ENCODE data around the gene SYTL1. TPM values are rescaled to one million over a fixed set of nuclear protein-coding genes. Genes with fewer than 3 reads are reported as not detected.

The SYTL1 gene
- total RNA-seq, 1 experiment from 2014 or later, result 75.9 TPM

DNA sequence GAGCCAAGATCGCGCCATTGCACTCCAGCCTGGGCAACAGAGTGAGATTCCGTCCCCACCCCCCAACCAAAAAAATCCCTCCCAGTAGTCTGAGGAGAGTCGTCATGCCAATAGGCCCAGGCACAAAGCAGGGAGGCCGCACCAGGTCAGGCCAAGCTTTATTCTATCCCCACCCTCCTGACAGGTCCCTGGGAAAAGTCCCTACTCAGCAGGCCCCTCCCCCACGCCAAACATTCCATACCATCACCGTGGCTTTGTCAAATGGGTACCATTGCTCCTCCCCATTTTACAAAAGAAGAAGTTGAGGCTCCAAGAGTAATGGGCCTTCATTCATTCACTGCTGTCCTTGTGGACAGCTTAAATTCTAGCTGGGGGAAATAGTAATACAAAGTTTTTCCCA lies 55.9 kb downstream of the SYTL1 start:
- CTCF ChIA-PET, result interaction anchor here (1.2 to 4.2 kb wide), 7 partner anchors 10 to 352 kb away, joined by 3 to 65 read pairs (median 4); no protein-coding TSS in a partner anchor

More for the DNA sequence above, 55.9 kb downstream of the SYTL1 start:
- peaks cover 0 to 12% of the 10 kb centered on the region in 2 experiments; a peak in 1 of 4 replicates for H3K36me3 ChIP-seq (ENCODE audit: control insufficient read depth in 1 of 2, insufficient read depth in 2 of 2, low read length in 2 of 2)
- H3K4me1 ChIP-seq (ENCODE audit: control insufficient read depth in 1 of 2, insufficient read depth in 2 of 2, low read length in 2 of 2), result peaks cover 5 to 30% of the 10 kb centered on the region in 2 experiments
- H3K79me2 ChIP-seq (ENCODE audit: insufficient read depth, low read length), result peaks cover 22% of the 10 kb centered on the region
- H3K4me2 ChIP-seq (ENCODE audit: low read length), result no peak overlapping the region
- no peaks in the 10 kb centered on the region for H4K20me1 ChIP-seq (ENCODE audit: insufficient read depth)
- TF ChIP-seq JUND (IDR thresholded peaks at IDR 0.05) (no peak), ZNF274 (IDR thresholded peaks at IDR 0.05; ENCODE audit: low read depth, low read length) (no peak), POLR2AphosphoS5 (IDR thresholded peaks at IDR 0.05; ENCODE audit: low read depth, low read length) (no peak), YY1 (IDR thresholded peaks at IDR 0.05; ENCODE audit: extremely low read depth, insufficient replicate concordance, low read depth, low read length) (no peak), RAD21 (IDR thresholded peaks at IDR 0.05; ENCODE audit: low read depth) (no peak), SIN3A (IDR thresholded peaks at IDR 0.05; ENCODE audit: low read depth) (no peak), SP1 (IDR thresholded peaks at IDR 0.05; ENCODE audit: low read depth) (no peak), EGR1 (IDR thresholded peaks at IDR 0.05; ENCODE audit: low read depth) (no peak)
- TF ChIP-seq, protein P1, sequence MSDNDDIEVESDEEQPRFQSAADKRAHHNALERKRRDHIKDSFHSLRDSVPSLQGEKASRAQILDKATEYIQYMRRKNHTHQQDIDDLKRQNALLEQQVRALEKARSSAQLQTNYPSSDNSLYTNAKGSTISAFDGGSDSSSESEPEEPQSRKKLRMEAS (IDR thresholded peaks at IDR 0.05), result no peak
- TF ChIP-seq, protein P2, sequence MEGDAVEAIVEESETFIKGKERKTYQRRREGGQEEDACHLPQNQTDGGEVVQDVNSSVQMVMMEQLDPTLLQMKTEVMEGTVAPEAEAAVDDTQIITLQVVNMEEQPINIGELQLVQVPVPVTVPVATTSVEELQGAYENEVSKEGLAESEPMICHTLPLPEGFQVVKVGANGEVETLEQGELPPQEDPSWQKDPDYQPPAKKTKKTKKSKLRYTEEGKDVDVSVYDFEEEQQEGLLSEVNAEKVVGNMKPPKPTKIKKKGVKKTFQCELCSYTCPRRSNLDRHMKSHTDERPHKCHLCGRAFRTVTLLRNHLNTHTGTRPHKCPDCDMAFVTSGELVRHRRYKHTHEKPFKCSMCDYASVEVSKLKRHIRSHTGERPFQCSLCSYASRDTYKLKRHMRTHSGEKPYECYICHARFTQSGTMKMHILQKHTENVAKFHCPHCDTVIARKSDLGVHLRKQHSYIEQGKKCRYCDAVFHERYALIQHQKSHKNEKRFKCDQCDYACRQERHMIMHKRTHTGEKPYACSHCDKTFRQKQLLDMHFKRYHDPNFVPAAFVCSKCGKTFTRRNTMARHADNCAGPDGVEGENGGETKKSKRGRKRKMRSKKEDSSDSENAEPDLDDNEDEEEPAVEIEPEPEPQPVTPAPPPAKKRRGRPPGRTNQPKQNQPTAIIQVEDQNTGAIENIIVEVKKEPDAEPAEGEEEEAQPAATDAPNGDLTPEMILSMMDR (IDR thresholded peaks at IDR 0.05 in 2 of 3, conservative IDR thresholded peaks at IDR 0.05 in 1 of 3; ENCODE audit: borderline replicate concordance in 1 of 3, insufficient read depth in 1 of 3, low read depth in 2 of 3, low read length in 2 of 3), result no peak
- TF ChIP-seq, protein P3, sequence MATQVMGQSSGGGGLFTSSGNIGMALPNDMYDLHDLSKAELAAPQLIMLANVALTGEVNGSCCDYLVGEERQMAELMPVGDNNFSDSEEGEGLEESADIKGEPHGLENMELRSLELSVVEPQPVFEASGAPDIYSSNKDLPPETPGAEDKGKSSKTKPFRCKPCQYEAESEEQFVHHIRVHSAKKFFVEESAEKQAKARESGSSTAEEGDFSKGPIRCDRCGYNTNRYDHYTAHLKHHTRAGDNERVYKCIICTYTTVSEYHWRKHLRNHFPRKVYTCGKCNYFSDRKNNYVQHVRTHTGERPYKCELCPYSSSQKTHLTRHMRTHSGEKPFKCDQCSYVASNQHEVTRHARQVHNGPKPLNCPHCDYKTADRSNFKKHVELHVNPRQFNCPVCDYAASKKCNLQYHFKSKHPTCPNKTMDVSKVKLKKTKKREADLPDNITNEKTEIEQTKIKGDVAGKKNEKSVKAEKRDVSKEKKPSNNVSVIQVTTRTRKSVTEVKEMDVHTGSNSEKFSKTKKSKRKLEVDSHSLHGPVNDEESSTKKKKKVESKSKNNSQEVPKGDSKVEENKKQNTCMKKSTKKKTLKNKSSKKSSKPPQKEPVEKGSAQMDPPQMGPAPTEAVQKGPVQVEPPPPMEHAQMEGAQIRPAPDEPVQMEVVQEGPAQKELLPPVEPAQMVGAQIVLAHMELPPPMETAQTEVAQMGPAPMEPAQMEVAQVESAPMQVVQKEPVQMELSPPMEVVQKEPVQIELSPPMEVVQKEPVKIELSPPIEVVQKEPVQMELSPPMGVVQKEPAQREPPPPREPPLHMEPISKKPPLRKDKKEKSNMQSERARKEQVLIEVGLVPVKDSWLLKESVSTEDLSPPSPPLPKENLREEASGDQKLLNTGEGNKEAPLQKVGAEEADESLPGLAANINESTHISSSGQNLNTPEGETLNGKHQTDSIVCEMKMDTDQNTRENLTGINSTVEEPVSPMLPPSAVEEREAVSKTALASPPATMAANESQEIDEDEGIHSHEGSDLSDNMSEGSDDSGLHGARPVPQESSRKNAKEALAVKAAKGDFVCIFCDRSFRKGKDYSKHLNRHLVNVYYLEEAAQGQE (IDR thresholded peaks at IDR 0.05; ENCODE audit: low read depth), result no peak
- TF ChIP-seq, protein P4, sequence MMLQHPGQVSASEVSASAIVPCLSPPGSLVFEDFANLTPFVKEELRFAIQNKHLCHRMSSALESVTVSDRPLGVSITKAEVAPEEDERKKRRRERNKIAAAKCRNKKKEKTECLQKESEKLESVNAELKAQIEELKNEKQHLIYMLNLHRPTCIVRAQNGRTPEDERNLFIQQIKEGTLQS (IDR thresholded peaks at IDR 0.05), result no peak
- POLR2A ChIA-PET, result interaction anchor here (1.3 kb wide), 1 partner anchor 97 kb away, joined by 4 read pairs; no protein-coding TSS in a partner anchor
- no peak overlapping the region for H3K9ac ChIP-seq (ENCODE audit: low read length)
- DNase-seq (ENCODE audit: low read depth, low spot score) (no peak), ATAC-seq (no peak)
- H3K9me3 ChIP-seq (ENCODE audit: control insufficient read depth in 1 of 2, insufficient read depth in 1 of 2, low read depth in 1 of 2, low read length in 2 of 2), result no peaks in the 10 kb centered on the region
- H2AFZ ChIP-seq (ENCODE audit: low read depth, low read length, poor library complexity, severe bottlenecking), result no peak overlapping the region
- intact Hi-C loops (cut with micrococcal nuclease), result loop anchor here (5.0 kb wide), 1 partner anchor 265 kb away; no protein-coding TSS in a partner anchor
- BruUV-seq (replicated peaks), result no TSS peak
- H3K9me2 ChIP-seq (ENCODE audit: insufficient read depth), result no peaks in the 10 kb centered on the region
- RAD21 ChIA-PET (ENCODE audit: low non-redundant PET in 1 of 2, low total read pairs in 2 of 2, uncharacterized antibody in 2 of 2, unreplicated experiment in 2 of 2), result no interaction called here
- no peak overlapping the region for H3K4me3 ChIP-seq (replicated peaks in 1 of 2; ENCODE audit: low read depth in 1 of 2, low read length in 2 of 2)
- no peaks in the 10 kb centered on the region for H3K27me3 ChIP-seq (ENCODE audit: insufficient read depth, low read length)
- H3K27ac ChIP-seq (ENCODE audit: low read depth, low read length), result no peak overlapping the region
